Natural killer cell (primary cell): ENCODE measurements around the gene AKTIP. TPM values are rescaled to one million over a fixed set of nuclear protein-coding genes. Genes with fewer than 3 reads are reported as not detected.

Experiments used
- ATAC-seq, 3 donors: fragments of 150-1000 bp in 2 of 3; fragments of 200-7000 bp in 1 of 3; cut with Tn5 transposase; 1 replicate in 1 of 3; 2 replicates in 2 of 3; pipeline ENCODE4 v1.10.0; 2021; ENCODE audit warnings: mild to moderate bottlenecking in 2 of 3, moderate library complexity in 2 of 3
- DNase-seq, 2 donors: peaks; one replicate each; pipeline versions ENCODE4 v3.0.0 to v3.0.0-alpha.2; 2013 to 2021; ENCODE audit warnings: mixed read lengths in 1 of 2
- H3K27ac ChIP-seq: one replicate; pipeline ENCODE4 v1.5.1; 2013; ENCODE audit warnings: mild to moderate bottlenecking, low read length
- H3K27me3 ChIP-seq: one replicate; pipeline ENCODE4 v1.6.1; 2013; ENCODE audit warnings: low read length; ENCODE audit not compliant: control insufficient read depth, insufficient read depth
- H3K36me3 ChIP-seq: one replicate; pipeline ENCODE4 v1.6.1; 2013; ENCODE audit warnings: low read length; ENCODE audit not compliant: control insufficient read depth, insufficient read depth
- H3K4me1 ChIP-seq: one replicate; pipeline ENCODE4 v1.6.1; 2013; ENCODE audit warnings: low read length; ENCODE audit not compliant: control insufficient read depth, insufficient read depth
- H3K4me3 ChIP-seq: one replicate; pipeline ENCODE4 v1.5.1; 2013; ENCODE audit warnings: low read length
- H3K9me3 ChIP-seq: one replicate; pipeline ENCODE4 v1.6.1; 2013; ENCODE audit warnings: low read length; ENCODE audit not compliant: control insufficient read depth, insufficient read depth
- H3K27ac Mint-ChIP-seq, 2 donors: one replicate each; pipeline ENCODE4 v1.8.0; 2022; ENCODE audit warnings: mild to moderate bottlenecking in 2 of 2, mixed read lengths in 2 of 2, moderate library complexity in 1 of 2
- H3K27me3 Mint-ChIP-seq, 2 donors: one replicate each; pipeline ENCODE4 v1.8.0; 2022; ENCODE audit warnings: low read depth in 2 of 2, mixed read lengths in 2 of 2
- H3K36me3 Mint-ChIP-seq: one replicate; pipeline ENCODE4 v1.8.0; 2022; ENCODE audit warnings: mixed read lengths
- H3K4me1 Mint-ChIP-seq, 2 donors: one replicate each; pipeline ENCODE4 v1.8.0; 2022; ENCODE audit warnings: mixed read lengths in 2 of 2
- H3K4me3 Mint-ChIP-seq: one replicate; pipeline ENCODE4 v1.8.0; 2022; ENCODE audit warnings: mild to moderate bottlenecking, moderate library complexity, mixed read lengths
- H3K9me3 Mint-ChIP-seq, 2 donors: one replicate each; pipeline ENCODE4 v1.8.0; 2022; ENCODE audit warnings: mixed read lengths in 2 of 2
- WGBS: methylation state at CpG from one replicate; pipeline ENCODE4 v1.1.7; 2013; ENCODE audit warnings: missing lambda C conversion rate; ENCODE audit not compliant: insufficient coverage; 5-methylcytosine and 5-hydroxymethylcytosine counted together
- intact Hi-C: fragments of 100-400 bp; cut with micrococcal nuclease; formaldehyde crosslinking; loops from one replicate; pipeline ENCODE4 v1.14.2; 2022
- total RNA-seq, 4 donors: library from RNA; stranded (reverse); fragments of 120-200 nt in 1 of 4; gene quantifications; one replicate each; pipeline versions ENCODE4 v1.2.3 to v1.2.4, GENCODE V29; 2013 to 2022
- TF ChIP-seq, protein P1 (sequence below): fragments of 200-600 bp; IDR thresholded peaks from one replicate; pipeline ENCODE4 v1.8.0; 2022; ENCODE audit warnings: antibody characterized with exemption

Gene AKTIP
- total RNA-seq, 3 donors from 2014 or later (not counting 1 experiment from before 2014, with no cell fraction given), result 22.0 to 33.2 (median 23.2) TPM

DNA sequence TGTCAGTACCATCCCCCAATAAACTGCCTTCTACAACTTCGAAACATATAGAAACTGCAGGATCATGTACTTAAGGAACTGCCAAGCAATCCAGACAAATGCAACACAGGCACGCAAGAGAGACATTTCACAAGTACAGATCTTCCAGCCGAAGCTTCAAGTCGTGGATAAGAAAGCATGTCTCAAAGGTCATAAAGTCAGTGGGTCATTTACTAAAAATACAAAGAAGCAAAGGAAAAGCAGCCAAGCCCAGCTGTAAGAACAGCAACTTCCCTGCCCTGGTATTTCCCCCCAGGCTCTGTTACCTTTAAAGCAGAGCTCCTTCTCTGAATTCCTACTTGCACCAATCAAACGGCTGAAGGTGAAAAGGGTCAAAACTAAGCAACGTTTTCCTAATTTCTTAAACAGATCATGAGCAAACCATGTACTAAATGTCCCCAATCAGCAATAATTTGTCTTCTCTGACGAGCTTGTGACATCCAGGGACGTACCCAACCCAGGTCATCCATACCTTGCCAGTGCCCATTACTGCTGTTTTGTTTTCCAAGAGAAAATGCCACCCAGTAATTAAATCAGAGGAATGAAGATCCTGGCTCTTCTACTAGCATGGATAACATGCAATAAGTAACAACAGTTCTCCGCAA lies 1.7 kb downstream of the AKTIP start:
- no peak overlapping the region for H3K27ac Mint-ChIP-seq
- H3K4me3 Mint-ChIP-seq, result peak overlapping the region; percentile 95
- H3K36me3 Mint-ChIP-seq, result no peaks in the 10 kb centered on the region
- H3K27ac ChIP-seq, result no peak overlapping the region
- H3K27me3 ChIP-seq, result no peaks in the 10 kb centered on the region
- H3K4me3 ChIP-seq, result no peak overlapping the region
- H3K9me3 ChIP-seq, result no peaks in the 10 kb centered on the region
- H3K4me1 ChIP-seq, result peaks cover 29% of the 10 kb centered on the region
- DNase-seq (no peak), ATAC-seq (no peak)
- TF ChIP-seq, protein P1, sequence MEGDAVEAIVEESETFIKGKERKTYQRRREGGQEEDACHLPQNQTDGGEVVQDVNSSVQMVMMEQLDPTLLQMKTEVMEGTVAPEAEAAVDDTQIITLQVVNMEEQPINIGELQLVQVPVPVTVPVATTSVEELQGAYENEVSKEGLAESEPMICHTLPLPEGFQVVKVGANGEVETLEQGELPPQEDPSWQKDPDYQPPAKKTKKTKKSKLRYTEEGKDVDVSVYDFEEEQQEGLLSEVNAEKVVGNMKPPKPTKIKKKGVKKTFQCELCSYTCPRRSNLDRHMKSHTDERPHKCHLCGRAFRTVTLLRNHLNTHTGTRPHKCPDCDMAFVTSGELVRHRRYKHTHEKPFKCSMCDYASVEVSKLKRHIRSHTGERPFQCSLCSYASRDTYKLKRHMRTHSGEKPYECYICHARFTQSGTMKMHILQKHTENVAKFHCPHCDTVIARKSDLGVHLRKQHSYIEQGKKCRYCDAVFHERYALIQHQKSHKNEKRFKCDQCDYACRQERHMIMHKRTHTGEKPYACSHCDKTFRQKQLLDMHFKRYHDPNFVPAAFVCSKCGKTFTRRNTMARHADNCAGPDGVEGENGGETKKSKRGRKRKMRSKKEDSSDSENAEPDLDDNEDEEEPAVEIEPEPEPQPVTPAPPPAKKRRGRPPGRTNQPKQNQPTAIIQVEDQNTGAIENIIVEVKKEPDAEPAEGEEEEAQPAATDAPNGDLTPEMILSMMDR, result no peak
- WGBS, result 81% methylated on average over 9 of the region's 9 CpGs
- H3K27me3 Mint-ChIP-seq, result no peaks in the 10 kb centered on the region
- intact Hi-C loops, result loop anchor here (10.0 kb wide), 1 partner anchor 367 kb away; no protein-coding TSS in a partner anchor
- H3K4me1 Mint-ChIP-seq, result peaks cover 46 to 47% of the 10 kb centered on the region in 2 donors
- H3K9me3 Mint-ChIP-seq, result no peaks in the 10 kb centered on the region
- H3K36me3 ChIP-seq, result peaks cover 21% of the 10 kb centered on the region

GRCh38 chr16:53498984-53499383 lies 4.0 kb downstream of the AKTIP start:
- Histone ChIP-seq H3K4me3 (no peak overlapping the region), H3K4me1 (peaks cover 13% of the 10 kb centered on the region), H3K27me3 (no peaks in the 10 kb centered on the region), H3K27ac (no peak overlapping the region), H3K9me3 (no peaks in the 10 kb centered on the region), H3K36me3 (peaks cover 44% of the 10 kb centered on the region)
- TF ChIP-seq, protein P1, result no peak
- Mint-ChIP-seq H3K4me3 (peak overlapping the region; percentile 21), H3K9me3 (no peaks in the 10 kb centered on the region), H3K4me1 (peaks cover 43 to 45% of the 10 kb centered on the region in 2 donors), H3K36me3 (no peaks in the 10 kb centered on the region), H3K27ac (no peak overlapping the region), H3K27me3 (no peaks in the 10 kb centered on the region)
- intact Hi-C loops, result no loop called here
- WGBS, result 97% methylated on average over 2 of the region's 4 CpGs
- no peak for ATAC-seq
- no peak for DNase-seq

DNA sequence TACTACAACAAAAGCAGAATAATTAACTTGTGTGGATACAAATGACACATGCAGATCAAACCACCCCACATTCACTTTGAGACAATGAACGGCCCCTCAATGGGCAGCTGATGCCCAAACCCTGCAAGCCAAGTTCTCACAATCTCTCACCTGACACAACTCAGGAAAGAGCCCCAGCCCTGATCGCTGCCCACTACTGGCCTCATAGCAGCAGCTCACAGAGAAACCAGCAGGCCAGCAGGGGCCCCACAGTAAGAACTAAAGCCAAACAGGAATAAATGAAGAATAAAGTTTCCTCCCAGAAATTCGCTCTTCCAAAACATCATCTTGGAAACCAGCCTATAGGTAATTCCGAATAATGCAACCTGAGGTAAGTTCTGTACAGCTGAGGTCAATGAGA lies 7.7 kb downstream of the AKTIP start:
- peak overlapping the region; percentile 16 to 50 for H3K27ac Mint-ChIP-seq
- H3K36me3 ChIP-seq, result peaks cover 72% of the 10 kb centered on the region
- H3K4me1 ChIP-seq, result no peaks in the 10 kb centered on the region
- ATAC-seq, result no peak
- no peaks in the 10 kb centered on the region for H3K27me3 ChIP-seq
- H3K27me3 Mint-ChIP-seq, result no peaks in the 10 kb centered on the region
- H3K36me3 Mint-ChIP-seq, result peaks cover 2% of the 10 kb centered on the region
- no peak overlapping the region for H3K4me3 Mint-ChIP-seq
- DNase-seq, result no peak
- 100% methylated on average over 2 of the region's 4 CpGs for WGBS
- no peak overlapping the region for H3K27ac ChIP-seq
- intact Hi-C loops, result no loop called here
- no peaks in the 10 kb centered on the region for H3K9me3 Mint-ChIP-seq
- H3K9me3 ChIP-seq, result no peaks in the 10 kb centered on the region
- H3K4me1 Mint-ChIP-seq, result peaks cover 16 to 19% of the 10 kb centered on the region in 2 donors
- TF ChIP-seq, protein P1, result no peak
- H3K4me3 ChIP-seq, result no peak overlapping the region

DNA sequence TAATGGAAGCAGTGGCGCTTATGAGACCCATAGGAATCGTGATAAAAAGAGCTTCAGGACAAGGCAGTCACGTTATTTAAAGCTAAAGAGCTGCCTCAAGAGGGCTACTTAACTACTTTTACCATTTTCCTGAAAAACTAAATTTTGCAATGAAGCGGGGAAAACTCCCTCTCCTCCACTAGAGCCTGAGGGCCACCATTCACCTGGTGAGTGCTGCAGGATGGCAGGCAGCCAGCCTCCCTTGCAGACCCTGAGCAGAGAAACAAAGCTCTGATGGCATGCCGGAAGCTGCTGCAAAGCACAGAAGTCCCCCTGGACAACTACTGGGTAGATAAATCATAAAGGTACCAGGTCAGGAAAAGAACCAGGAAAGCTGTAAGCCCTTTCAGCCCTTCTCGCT lies 8.4 kb downstream of the AKTIP start:
- 93% methylated on average over 6 of the region's 6 CpGs for WGBS
- H3K9me3 Mint-ChIP-seq, result no peaks in the 10 kb centered on the region
- peak overlapping the region in 1 of 2 donors; percentile 16 for H3K27ac Mint-ChIP-seq
- H3K4me3 ChIP-seq, result no peak overlapping the region
- no peak for ATAC-seq
- peaks cover 78% of the 10 kb centered on the region for H3K36me3 ChIP-seq
- DNase-seq, result no peak
- TF ChIP-seq, protein P1, result no peak
- H3K9me3 ChIP-seq, result no peaks in the 10 kb centered on the region
- peaks cover 9% of the 10 kb centered on the region for H3K36me3 Mint-ChIP-seq
- H3K27me3 Mint-ChIP-seq, result no peaks in the 10 kb centered on the region
- peaks cover 16 to 23% of the 10 kb centered on the region in 2 donors for H3K4me1 Mint-ChIP-seq
- intact Hi-C loops, result no loop called here
- H3K4me3 Mint-ChIP-seq, result no peak overlapping the region
- H3K4me1 ChIP-seq, result no peaks in the 10 kb centered on the region
- H3K27ac ChIP-seq, result no peak overlapping the region
- H3K27me3 ChIP-seq, result no peaks in the 10 kb centered on the region
